Neural crest cell (in vitro differentiated cells): ENCODE data around the gene AOX1. TPM values are rescaled to one million over a fixed set of nuclear protein-coding genes. Genes with fewer than 3 reads are reported as not detected.
A peak's percentile ranks its signal among the peaks of the same experiment; 100 is the strongest.
"Not testable (repeated sequence)": the region's sequence is repeated elsewhere in the genome, so short reads cannot be mapped to it uniquely, and the experiment has no call there.

Experiments used
- DNase-seq: peaks from one replicate; pipeline ENCODE4 v3.0.0; 2021; ENCODE audit warnings: low read depth, mixed read lengths, low spot score
- H3K27ac Mint-ChIP-seq: one replicate; pipeline ENCODE4 v1.8.0; 2021; ENCODE audit warnings: mild to moderate bottlenecking, mixed read lengths; ENCODE audit not compliant: unreplicated experiment
- H3K27me3 Mint-ChIP-seq: 2 replicates; pipeline ENCODE4 v1.8.0; 2021; ENCODE audit warnings: low read depth, mild to moderate bottlenecking, mixed read lengths
- H3K36me3 Mint-ChIP-seq: 2 replicates; pipeline ENCODE4 v1.8.0; 2021; ENCODE audit warnings: low read depth, mild to moderate bottlenecking, mixed read lengths
- H3K4me1 Mint-ChIP-seq: 2 replicates; pipeline ENCODE4 v1.8.0; 2021; ENCODE audit warnings: mixed read lengths
- H3K4me3 Mint-ChIP-seq: one replicate; pipeline ENCODE4 v1.8.0; 2021; ENCODE audit warnings: mild to moderate bottlenecking, mixed read lengths
- H3K9me3 Mint-ChIP-seq: 2 replicates; pipeline ENCODE4 v1.8.0; 2021; ENCODE audit warnings: mixed read lengths
- CTCF ChIP-seq: fragments of 200-600 bp; sonication (generic); conservative IDR thresholded peaks from 2 replicates; pipeline ENCODE4 v1.5.0; 2021; ENCODE audit warnings: antibody characterized with exemption, mild to moderate bottlenecking
- total RNA-seq: library from RNA; stranded (reverse); gene quantifications from 2 replicates; pipeline ENCODE4 v1.2.1, GENCODE V29; 2021

The AOX1 gene
- total RNA-seq, 1 donor from 2014 or later, result 4.3 TPM

GRCh38 chr2:200640176-200640575, 54.4 kb downstream of the AOX1 start:
- no peak overlapping the region for H3K27ac Mint-ChIP-seq
- no peak for TF ChIP-seq CTCF
- H3K36me3 Mint-ChIP-seq, result no peaks in the 10 kb centered on the region
- no peaks in the 10 kb centered on the region for H3K27me3 Mint-ChIP-seq
- H3K9me3 Mint-ChIP-seq, result no peaks in the 10 kb centered on the region
- no peak overlapping the region for H3K4me3 Mint-ChIP-seq
- no peak for DNase-seq
- no peaks in the 10 kb centered on the region for H3K4me1 Mint-ChIP-seq

DNA sequence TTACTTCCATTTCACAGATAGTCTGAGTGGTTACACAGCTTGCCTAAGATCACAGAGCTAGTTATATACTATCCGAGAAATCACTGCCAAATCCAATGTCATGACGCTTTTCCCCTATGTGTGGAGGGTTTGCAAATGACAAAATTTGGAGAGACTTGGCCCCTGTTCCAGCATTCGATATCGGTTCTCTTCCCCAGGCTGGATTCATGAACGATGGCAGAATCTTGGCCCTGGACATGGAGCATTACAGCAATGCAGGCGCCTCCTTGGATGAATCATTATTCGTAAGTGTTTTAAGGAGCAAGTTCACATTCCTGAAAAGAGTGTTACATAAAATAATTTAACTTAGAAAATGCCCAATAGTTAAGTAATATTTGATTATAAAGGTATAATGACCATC, 55.1 kb downstream of the AOX1 start:
- Mint-ChIP-seq H3K36me3 (no peaks in the 10 kb centered on the region), H3K27ac (no peak overlapping the region), H3K27me3 (no peaks in the 10 kb centered on the region), H3K4me3 (no peak overlapping the region), H3K9me3 (no peaks in the 10 kb centered on the region), H3K4me1 (no peaks in the 10 kb centered on the region)
- no peak for DNase-seq
- TF ChIP-seq CTCF, result no peak

- Mint-ChIP-seq H3K27ac (peak overlapping the region; percentile 31), H3K9me3 (peaks cover 16% of the 10 kb centered on the region)
- DNase-seq, H3K4me3 Mint-ChIP-seq, H3K27me3 Mint-ChIP-seq, H3K36me3 Mint-ChIP-seq, H3K4me1 Mint-ChIP-seq: not testable (repeated sequence)
Measured at GRCh38 chr2:200648518-200649281, 62.9 kb downstream of the AOX1 start.

- H3K27ac Mint-ChIP-seq, result peak overlapping the region; percentile 46
- H3K4me3 Mint-ChIP-seq, result no peak overlapping the region
- DNase-seq, result no peak
- H3K27me3 Mint-ChIP-seq, result no peaks in the 10 kb centered on the region
- H3K9me3 Mint-ChIP-seq, result peaks cover 16% of the 10 kb centered on the region
- H3K36me3 Mint-ChIP-seq, result peaks cover 8% of the 10 kb centered on the region
- no peak for TF ChIP-seq CTCF
- no peaks in the 10 kb centered on the region for H3K4me1 Mint-ChIP-seq
Measured at GRCh38 chr2:200649724-200650123, 63.9 kb downstream of the AOX1 start.

GRCh38 chr2:200650195-200650594, 64.4 kb downstream of the AOX1 start:
- no peak for TF ChIP-seq CTCF
- no peak overlapping the region for H3K27ac Mint-ChIP-seq
- no peaks in the 10 kb centered on the region for H3K27me3 Mint-ChIP-seq
- no peak for DNase-seq
- peaks cover 16% of the 10 kb centered on the region for H3K9me3 Mint-ChIP-seq
- no peaks in the 10 kb centered on the region for H3K4me1 Mint-ChIP-seq
- H3K36me3 Mint-ChIP-seq, result peaks cover 8% of the 10 kb centered on the region
- H3K4me3 Mint-ChIP-seq, result no peak overlapping the region

- Mint-ChIP-seq H3K9me3 (peaks cover 11% of the 10 kb centered on the region), H3K27me3 (no peaks in the 10 kb centered on the region), H3K4me1 (no peaks in the 10 kb centered on the region), H3K4me3 (no peak overlapping the region), H3K36me3 (peaks cover 4% of the 10 kb centered on the region), H3K27ac (no peak overlapping the region)
- no peak for TF ChIP-seq CTCF
- DNase-seq, result no peak
Measured at GRCh38 chr2:200652158-200652557, 66.3 kb downstream of the AOX1 start.
